ENCODE data around the gene ITPKB.
A peak's percentile ranks its signal among the peaks of the same experiment; 100 is the strongest.

Gene ITPKB

DNA sequence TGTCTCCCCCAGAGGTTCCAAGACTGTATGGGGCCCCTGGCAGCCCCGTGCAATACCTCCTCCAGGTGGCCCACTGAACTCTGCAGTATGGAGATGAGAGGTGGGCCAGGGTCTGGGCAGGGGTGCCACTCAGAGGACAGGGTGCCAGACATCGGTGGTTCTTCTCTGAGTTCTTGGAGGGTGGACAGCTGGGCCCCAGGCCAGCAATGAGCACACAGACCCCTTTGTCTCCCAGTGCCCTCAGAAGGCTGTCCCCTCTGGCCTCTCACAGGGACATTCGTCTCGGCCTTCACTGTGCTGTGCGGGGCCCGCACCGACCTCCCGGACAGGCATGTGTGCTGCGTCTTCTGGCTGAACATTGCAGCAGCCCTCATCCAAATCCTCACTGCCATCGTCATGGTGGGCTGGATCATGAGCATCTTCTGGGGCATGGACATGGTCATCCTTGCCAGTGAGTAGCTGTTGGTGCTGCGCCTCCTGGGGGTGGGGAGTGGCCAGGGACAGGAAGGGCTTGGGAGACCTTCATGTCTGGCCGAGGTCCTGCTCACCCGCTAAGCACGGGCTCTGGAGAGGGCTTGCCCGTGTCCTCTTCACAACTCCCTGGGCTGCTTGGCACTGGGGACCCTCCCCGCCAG lies 142.4 kb downstream of the ITPKB start:
- Mint-ChIP-seq H3K4me3 (no peak overlapping the region), H3K27me3 (peaks cover 6% of the 10 kb centered on the region), H3K27ac (no peak overlapping the region), H3K4me1 (no peaks in the 10 kb centered on the region), H3K9me3 (no peaks in the 10 kb centered on the region)
- DNase-seq (no peak), ATAC-seq (no peak)

DNA sequence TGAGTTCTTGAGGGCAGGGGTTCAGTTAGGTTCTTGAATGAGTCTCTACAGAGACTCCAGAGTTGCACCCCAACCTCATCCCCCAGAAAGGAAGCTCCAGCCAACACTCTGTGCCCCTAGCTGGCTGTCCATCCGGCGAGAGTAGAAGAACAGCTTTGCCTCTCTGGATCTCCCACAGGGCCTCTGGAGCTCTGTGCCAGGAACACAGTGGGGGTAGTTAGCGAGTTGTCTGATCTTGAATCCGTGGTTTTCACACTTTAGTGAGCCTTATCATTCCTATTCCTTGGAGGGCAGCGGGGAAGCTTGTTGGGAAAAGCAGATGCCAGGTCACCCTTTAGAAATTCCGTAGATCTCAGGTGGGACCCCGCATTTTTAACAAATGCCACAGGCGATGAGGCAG lies 145.5 kb downstream of the ITPKB start:
- peaks cover 3% of the 10 kb centered on the region for H3K27me3 Mint-ChIP-seq
- no peaks in the 10 kb centered on the region for H3K9me3 Mint-ChIP-seq
- ATAC-seq: no peak
- H3K4me1 Mint-ChIP-seq: no peaks in the 10 kb centered on the region
- no peak overlapping the region for H3K4me3 Mint-ChIP-seq
- no peak overlapping the region for H3K27ac Mint-ChIP-seq
- no peak for DNase-seq

- ATAC-seq (no peak), DNase-seq (no peak)
- no peak overlapping the region for H3K4me3 Mint-ChIP-seq
- H3K4me1 Mint-ChIP-seq: no peaks in the 10 kb centered on the region
- H3K27ac Mint-ChIP-seq: no peak overlapping the region
- no peaks in the 10 kb centered on the region for H3K27me3 Mint-ChIP-seq
- no peaks in the 10 kb centered on the region for H3K9me3 Mint-ChIP-seq
Observed at GRCh38 chr1:226590614-226591013, 148.5 kb downstream of the ITPKB start.

GRCh38 chr1:226589008-226589733 lies 149.9 kb downstream of the ITPKB start:
- no peaks in the 10 kb centered on the region for H3K27me3 Mint-ChIP-seq
- DNase-seq (no peak), ATAC-seq (no peak)
- no peaks in the 10 kb centered on the region for H3K9me3 Mint-ChIP-seq
- no peaks in the 10 kb centered on the region for H3K4me1 Mint-ChIP-seq
- peak overlapping the region in 1 of 2 donors; percentile 81 for H3K27ac Mint-ChIP-seq
- no peak overlapping the region for H3K4me3 Mint-ChIP-seq

GRCh38 chr1:226588484-226588883 lies 150.6 kb downstream of the ITPKB start:
- H3K27me3 Mint-ChIP-seq: no peaks in the 10 kb centered on the region
- DNase-seq (no peak), ATAC-seq (no peak)
- no peak overlapping the region for H3K4me3 Mint-ChIP-seq
- no peak overlapping the region for H3K27ac Mint-ChIP-seq
- H3K9me3 Mint-ChIP-seq: no peaks in the 10 kb centered on the region
- no peaks in the 10 kb centered on the region for H3K4me1 Mint-ChIP-seq

DNA sequence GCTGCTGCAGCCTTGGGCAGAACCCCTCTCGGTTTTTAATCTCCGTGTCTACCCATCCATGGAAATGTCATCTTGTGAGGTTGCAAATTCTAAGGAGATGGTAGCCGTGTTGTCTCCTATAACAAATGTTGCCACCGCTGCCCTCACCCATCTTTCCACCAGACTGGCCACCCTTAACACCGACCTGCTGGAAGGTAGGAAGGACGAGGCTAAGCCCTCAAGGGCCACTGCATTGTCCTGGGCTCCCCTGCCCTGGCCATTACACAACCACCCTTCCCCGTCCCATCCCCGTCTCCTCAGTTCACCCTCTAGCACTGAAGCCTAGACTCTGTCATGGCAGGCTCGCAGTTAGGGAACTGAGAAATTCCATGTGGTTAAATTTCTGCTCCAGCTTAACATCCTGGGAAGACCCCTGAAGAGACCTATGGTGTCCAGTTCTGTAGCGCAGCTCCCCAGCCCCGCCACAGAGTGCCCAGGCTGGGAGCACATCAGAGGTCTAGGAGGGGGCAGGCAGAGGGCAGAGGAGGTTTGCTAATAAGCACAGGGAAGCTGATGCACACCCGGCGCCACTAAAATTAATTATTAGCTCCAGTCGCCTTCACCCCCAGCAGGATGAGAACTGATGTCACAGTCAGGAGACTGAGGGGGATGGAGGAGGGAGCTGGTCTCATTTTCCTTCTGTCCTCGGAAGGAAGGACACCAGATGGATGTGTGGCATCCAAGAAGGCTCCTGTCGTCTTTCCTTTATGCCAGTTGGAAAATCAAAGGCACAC lies 152.2 kb downstream of the ITPKB start:
- Mint-ChIP-seq H3K27ac (peak overlapping the region in 1 of 2 donors; percentile 22), H3K4me3 (no peak overlapping the region), H3K4me1 (no peaks in the 10 kb centered on the region), H3K27me3 (no peaks in the 10 kb centered on the region), H3K9me3 (no peaks in the 10 kb centered on the region)
- DNase-seq: no peak
- no peak for ATAC-seq

DNA sequence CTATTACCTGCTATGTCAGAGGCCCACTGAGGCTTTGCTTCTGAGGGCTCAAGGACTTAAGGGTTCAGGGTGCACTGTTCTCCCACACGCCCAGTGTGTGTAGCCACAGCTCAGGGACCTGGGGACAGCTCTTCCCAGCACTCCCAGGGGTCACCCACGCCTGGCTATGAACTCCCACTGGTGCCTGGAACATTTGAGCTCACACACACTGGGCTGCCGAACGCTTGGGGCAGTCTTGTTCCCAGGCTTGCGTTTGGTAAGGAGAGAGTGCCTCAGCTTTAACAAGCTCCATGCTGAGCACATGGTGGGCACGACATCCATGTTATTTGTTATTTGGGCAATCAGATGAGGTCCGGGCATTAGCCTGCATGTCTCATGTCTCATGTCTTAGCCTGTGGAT lies 153.0 kb downstream of the ITPKB start:
- ATAC-seq: no peak

DNA sequence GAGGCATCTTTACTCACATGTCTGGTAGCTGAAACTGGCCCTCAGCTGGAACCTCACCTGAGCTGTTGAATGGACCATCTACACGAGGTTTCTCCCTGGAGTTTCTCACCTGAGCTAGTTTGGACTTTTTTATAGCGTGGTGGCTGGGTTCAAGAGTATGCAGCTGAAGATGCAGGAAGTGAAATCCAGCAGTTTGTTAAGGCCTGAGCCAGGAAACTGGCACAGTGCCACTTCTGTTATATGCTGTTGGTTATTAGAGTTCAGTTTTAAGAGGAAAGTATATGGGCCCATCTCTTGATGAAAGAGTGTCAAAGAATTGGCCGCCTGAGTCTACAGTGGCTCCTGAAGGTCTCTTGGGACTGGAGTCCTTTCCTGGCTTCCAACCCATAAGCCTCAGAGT lies 154.9 kb downstream of the ITPKB start:
- Mint-ChIP-seq H3K4me1 (no peaks in the 10 kb centered on the region), H3K27ac (no peak overlapping the region), H3K9me3 (no peaks in the 10 kb centered on the region), H3K4me3 (no peak overlapping the region), H3K27me3 (no peaks in the 10 kb centered on the region)
- DNase-seq (no peak), ATAC-seq (no peak)

More for the DNA sequence above, 153.0 kb downstream of the ITPKB start:
- Mint-ChIP-seq H3K27me3 (no peaks in the 10 kb centered on the region), H3K4me3 (no peak overlapping the region), H3K4me1 (no peaks in the 10 kb centered on the region), H3K9me3 (no peaks in the 10 kb centered on the region), H3K27ac (no peak overlapping the region)
- no peak for DNase-seq

- Mint-ChIP-seq H3K4me3 (no peak overlapping the region), H3K4me1 (no peaks in the 10 kb centered on the region), H3K27ac (no peak overlapping the region), H3K9me3 (no peaks in the 10 kb centered on the region), H3K27me3 (no peaks in the 10 kb centered on the region)
- DNase-seq (no peak), ATAC-seq (no peak)
Observed at GRCh38 chr1:226582966-226583365, 156.1 kb downstream of the ITPKB start.

Data from stimulated activated naive CD8-positive, alpha-beta T cell treated with anti-CD3 and anti-CD28 coated beads, Interleukin-15, amount 100 ng/mL, for 72 hours (primary cell).